ENCODE results near the gene NFIX. TPM values are rescaled to one million over a fixed set of nuclear protein-coding genes. Genes with fewer than 3 reads are reported as not detected.
A peak's percentile ranks its signal among the peaks of the same experiment; 100 is the strongest.

Gene NFIX
- total and polyA plus RNA-seq, 9 of the 15 experiments (the other 6 are each of a cell fraction or from before 2014, with no cell fraction given) = 0.28 to 26.8 (median 5.4) TPM

GRCh38 chr19:13102666-13103580 is 107.6 kb downstream of the NFIX start, which contains the start of gene LYL1 (continued):
- no peak for TF ChIP-seq FOXK1 (CRISPR knock-in tag; IDR thresholded peaks at IDR 0.05; ENCODE audit: borderline replicate concordance)
- peak; percentile 74; the same call in 1 of the 2 replicates for TF ChIP-seq ZBTB2 (IDR thresholded peaks at IDR 0.05)
- TF ChIP-seq RUNX1 (IDR thresholded peaks at IDR 0.05; ENCODE audit: low read depth) = peak; percentile 75; the same call in 1 of the 2 replicates
- TF ChIP-seq CAMTA2 (CRISPR knock-in tag; conservative IDR thresholded peaks at IDR 0.05) = no peak
- peak; percentile 89 for TF ChIP-seq ZNF197 (CRISPR knock-in tag; IDR thresholded peaks at IDR 0.05; ENCODE audit: low read depth)
- TF ChIP-seq TRIM24 (IDR thresholded peaks at IDR 0.05) = peak; percentile 54 to 79; a peak in 3 of 4 replicates
- TF ChIP-seq KLF16 (IDR thresholded peaks at IDR 0.05) = peak; percentile 96
- peak; percentile 89; the same call in 1 of the 2 replicates for TF ChIP-seq ZNF609 (CRISPR knock-in tag; IDR thresholded peaks at IDR 0.05; ENCODE audit: borderline replicate concordance)
- TF ChIP-seq CSDE1 (IDR thresholded peaks at IDR 0.05) = no peak
- TF ChIP-seq ZBTB1 (CRISPR knock-in tag; IDR thresholded peaks at IDR 0.05; ENCODE audit: borderline replicate concordance, low read depth) = no peak; the same call in 1 of the 2 replicates
- no peak for TF ChIP-seq HDAC6 (IDR thresholded peaks at IDR 0.05; ENCODE audit: low read depth, low read length)
- no peak for TF ChIP-seq RFX5 (IDR thresholded peaks at IDR 0.05; ENCODE audit: low read depth, low read length)
- TF ChIP-seq RBM34 (IDR thresholded peaks at IDR 0.05; ENCODE audit: borderline replicate concordance, insufficient read depth, low read length) = no peak
- TF ChIP-seq ZBTB7A (IDR thresholded peaks at IDR 0.05; ENCODE audit: borderline replicate concordance, control insufficient read depth, low read depth, low read length) = peak; percentile 98
- no peak for TF ChIP-seq NR1H2 (CRISPR knock-in tag; IDR thresholded peaks at IDR 0.05)
- TF ChIP-seq ETV6 (IDR thresholded peaks at IDR 0.05; ENCODE audit: borderline replicate concordance in 1 of 2, low read depth in 2 of 2, low read length in 1 of 2) = peak; percentile 42 to 59; a peak in 2 of 4 replicates
- TF ChIP-seq ETV6 (CRISPR knock-in tag; IDR thresholded peaks at IDR 0.05; ENCODE audit: borderline replicate concordance) = no peak
- TF ChIP-seq ZNF41 (CRISPR knock-in tag; conservative IDR thresholded peaks at IDR 0.05) = peak; percentile 62
- TF ChIP-seq ZNF384 (IDR thresholded peaks at IDR 0.05; ENCODE audit: low read depth, low read length) = 0 out of 2 replicates have a peak, but pooled peaks have one; percentile 9
- TF ChIP-seq ZNF766 (CRISPR knock-in tag; conservative IDR thresholded peaks at IDR 0.05) = peak; percentile 79
- TF ChIP-seq ZNF589 (CRISPR knock-in tag; IDR thresholded peaks at IDR 0.05; ENCODE audit: low read depth) = peak; percentile 81
- TF ChIP-seq PTBP1 (IDR thresholded peaks at IDR 0.05; ENCODE audit: low read depth, low read length) = 0 out of 2 replicates have a peak, but pooled peaks have one; percentile 30
- no peak for TF ChIP-seq PHB (CRISPR knock-in tag; IDR thresholded peaks at IDR 0.05)
